ENCODE data around the gene CRYZL1. TPM values are rescaled to one million over a fixed set of nuclear protein-coding genes. Genes with fewer than 3 reads are reported as not detected.

Gene CRYZL1
- total and polyA plus RNA-seq, 10 donors, result 21.7 to 54.9 (median 33.6) TPM

DNA sequence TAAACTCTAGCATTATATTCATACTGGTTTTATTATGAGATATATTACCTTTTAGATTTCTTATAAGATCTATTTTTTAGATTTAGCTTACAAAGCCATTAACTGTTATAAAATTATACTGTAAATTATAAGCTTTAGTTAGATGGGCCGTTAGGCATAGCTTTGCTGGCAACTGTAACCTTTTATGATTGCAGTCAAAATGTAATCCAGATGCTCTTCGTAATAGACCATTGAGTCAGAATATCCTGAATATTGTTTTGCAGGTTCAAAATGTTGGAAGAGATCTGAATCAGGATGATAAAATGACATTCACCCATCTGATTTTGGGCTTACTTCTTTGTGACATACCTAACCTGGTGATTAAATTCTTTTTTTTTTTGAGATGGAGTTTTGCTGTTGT, 21.7 kb upstream of the CRYZL1 start:
- 89 to 99% (median 95%) methylated on average over 2 of the region's 2 CpGs for WGBS, 5 donors
- peaks cover 0 to 29% (median 14%) of the 10 kb centered on the region in 6 donors for H3K4me1 ChIP-seq
- DNase-seq, result no peak
- H3K9me3 ChIP-seq, result peaks cover 0 to 4% (median 0%) of the 10 kb centered on the region in 8 donors
- H3K27me3 ChIP-seq (replicated peaks in 1 of 7), result no peaks in the 10 kb centered on the region
- no peak overlapping the region for H3K4me3 ChIP-seq
- no peak overlapping the region for H3K27ac ChIP-seq
- no peak for TF ChIP-seq POLR2AphosphoS5 (IDR thresholded peaks at IDR 0.05)
- intact Hi-C loops (cut with DNase I; ENCODE audit: low total_unique reads), result no loop called here
- H3K36me3 ChIP-seq, result no peaks in the 10 kb centered on the region

- intact Hi-C loops (cut with DNase I; ENCODE audit: low total_unique reads), result no loop called here
- Histone ChIP-seq H3K4me1 (peaks cover 0 to 38% (median 16%) of the 10 kb centered on the region in 6 donors), H3K9me3 (peaks cover 0 to 4% (median 0%) of the 10 kb centered on the region in 8 donors), H3K27me3 (replicated peaks in 1 of 7) (no peaks in the 10 kb centered on the region), H3K36me3 (no peaks in the 10 kb centered on the region), H3K27ac (no peak overlapping the region), H3K4me3 (no peak overlapping the region)
- WGBS, 5 donors, result 68 to 82% (median 79%) methylated on average over 3 of the region's 3 CpGs
- TF ChIP-seq POLR2A (IDR thresholded peaks at IDR 0.05) (no peak), POLR2AphosphoS5 (IDR thresholded peaks at IDR 0.05) (no peak), CTCF (IDR thresholded peaks at IDR 0.05 in 8 of 11, conservative IDR thresholded peaks at IDR 0.05 in 3 of 11) (no peak)
- DNase-seq, result no peak
These were observed 20.5 kb upstream of the CRYZL1 start for GRCh38 chr21:33662046-33662445.

GRCh38 chr21:33661146-33661545, 19.6 kb upstream of the CRYZL1 start:
- TF ChIP-seq CTCF (IDR thresholded peaks at IDR 0.05 in 8 of 11, conservative IDR thresholded peaks at IDR 0.05 in 3 of 11), result no peak
- TF ChIP-seq POLR2A (IDR thresholded peaks at IDR 0.05), result no peak
- TF ChIP-seq POLR2AphosphoS5 (IDR thresholded peaks at IDR 0.05), result no peak
- WGBS, 5 donors, result 78 to 85% (median 82%) methylated on average over 1 of the region's 1 CpG
- H3K9me3 ChIP-seq, result peaks cover 0 to 4% (median 0%) of the 10 kb centered on the region in 8 donors

DNA sequence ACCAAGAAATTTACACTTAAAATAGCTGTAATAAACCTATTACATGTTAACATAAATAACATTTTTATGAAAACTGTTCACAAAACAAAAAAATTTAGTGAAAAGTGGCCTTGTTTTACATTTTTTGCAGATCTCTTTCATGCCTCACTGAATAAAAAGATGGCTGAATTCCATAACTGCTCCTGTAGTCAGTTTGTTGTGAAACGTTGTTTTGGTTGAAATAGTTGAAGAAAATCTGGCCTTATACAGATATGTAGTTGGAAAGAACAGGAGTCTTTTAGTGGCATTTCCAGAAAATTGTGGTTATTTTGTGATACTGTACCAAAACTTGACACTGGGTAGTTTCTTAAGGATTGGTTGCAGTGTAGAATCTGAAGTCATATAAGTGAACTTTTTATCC, 18.9 kb upstream of the CRYZL1 start:
- Histone ChIP-seq H3K9me3 (peaks cover 0 to 4% (median 0%) of the 10 kb centered on the region in 8 donors), H3K4me1 (peaks cover 14 to 49% (median 27%) of the 10 kb centered on the region in 6 donors), H3K27ac (peak overlapping the region in 2 of 8 donors; percentile 32 to 43), H3K27me3 (replicated peaks in 1 of 7) (no peaks in the 10 kb centered on the region), H3K4me3 (no peak overlapping the region), H3K36me3 (no peaks in the 10 kb centered on the region)
- intact Hi-C loops (cut with DNase I; ENCODE audit: low total_unique reads), result no loop called here
- no peak for DNase-seq
- 73 to 89% (median 85%) methylated on average over 1 of the region's 1 CpG for WGBS, 5 donors
- TF ChIP-seq POLR2AphosphoS5 (IDR thresholded peaks at IDR 0.05) (no peak), CTCF (IDR thresholded peaks at IDR 0.05 in 8 of 11, conservative IDR thresholded peaks at IDR 0.05 in 3 of 11) (no peak), POLR2A (IDR thresholded peaks at IDR 0.05) (no peak)

More at GRCh38 chr21:33661146-33661545, 19.6 kb upstream of the CRYZL1 start:
- H3K4me3 ChIP-seq, result no peak overlapping the region
- intact Hi-C loops (cut with DNase I; ENCODE audit: low total_unique reads), result no loop called here
- H3K4me1 ChIP-seq, result peaks cover 7 to 46% (median 21%) of the 10 kb centered on the region in 6 donors
- no peaks in the 10 kb centered on the region for H3K36me3 ChIP-seq
- H3K27ac ChIP-seq, result no peak overlapping the region
- no peaks in the 10 kb centered on the region for H3K27me3 ChIP-seq (replicated peaks in 1 of 7)
- no peak for DNase-seq

DNA sequence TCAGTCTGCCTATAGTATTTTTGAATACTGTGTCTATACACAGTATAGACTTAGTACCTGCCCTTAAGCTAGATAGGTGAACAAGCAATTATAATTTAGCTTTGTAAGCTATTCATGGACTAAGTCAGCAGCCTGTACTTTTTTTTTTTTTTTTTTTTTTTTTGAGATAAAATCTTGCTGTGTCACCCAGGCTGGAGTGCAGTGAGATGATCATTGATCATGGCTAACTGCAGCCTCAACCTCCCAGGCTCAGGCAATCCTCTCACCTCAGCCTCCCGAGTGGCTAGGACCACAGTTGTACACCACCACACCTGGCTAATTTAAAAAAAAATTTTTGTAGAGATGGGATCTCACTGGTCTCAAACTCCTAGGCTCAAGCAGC, 18.0 kb upstream of the CRYZL1 start:
- 76 to 100% (median 89%) methylated on average over 1 of the region's 1 CpG for WGBS, 5 donors
- intact Hi-C loops (cut with DNase I; ENCODE audit: low total_unique reads), result no loop called here
- Histone ChIP-seq H3K36me3 (no peaks in the 10 kb centered on the region), H3K9me3 (peaks cover 0 to 4% (median 0%) of the 10 kb centered on the region in 8 donors), H3K27ac (peak overlapping the region in 3 of 8 donors; percentile 12 to 81 (median 32)), H3K27me3 (replicated peaks in 1 of 7) (no peaks in the 10 kb centered on the region), H3K4me3 (no peak overlapping the region), H3K4me1 (peaks cover 14 to 57% (median 34%) of the 10 kb centered on the region in 6 donors)
- no peak for TF ChIP-seq CTCF (IDR thresholded peaks at IDR 0.05 in 8 of 11, conservative IDR thresholded peaks at IDR 0.05 in 3 of 11)
- DNase-seq, result no peak

All from spleen (tissue), 11 donors.